MM.1S (cell line): ENCODE data around the gene BRWD1.

Source experiments
- DNase-seq: peaks from one replicate; pipeline ENCODE4 v3.0.0-alpha.2; 2015
- H2AFZ ChIP-seq: fragments of 300-600 bp; sonication (generic); 2 replicates; pipeline ENCODE4 v1.6.0; 2016; ENCODE audit warnings: antibody characterized with exemption, low read length
- H3F3A ChIP-seq: fragments of 300-600 bp; sonication (generic); 2 replicates; pipeline ENCODE4 v1.6.1; 2016; ENCODE audit warnings: mild to moderate bottlenecking, antibody characterized with exemption, low read length, moderate library complexity, mixed read lengths; ENCODE audit not compliant: insufficient read depth
- H3K27ac ChIP-seq: fragments of 300-600 bp; sonication (generic); 2 replicates; pipeline ENCODE4 v1.5.1; 2016; ENCODE audit warnings: mild to moderate bottlenecking, low read length
- H3K27me3 ChIP-seq: fragments of 300-600 bp; sonication (generic); replicated peaks from 2 replicates; pipeline ENCODE4 v1.6.0; 2016; ENCODE audit warnings: low read length; ENCODE audit not compliant: insufficient read depth
- H3K36me3 ChIP-seq: fragments of 300-600 bp; sonication (generic); replicated peaks from 2 replicates; pipeline ENCODE4 v1.6.1; 2016; ENCODE audit warnings: mild to moderate bottlenecking, low read length, mixed read lengths; ENCODE audit not compliant: insufficient read depth
- H3K4me1 ChIP-seq: fragments of 300-600 bp; sonication (generic); 2 replicates; pipeline ENCODE4 v1.6.1; 2016; ENCODE audit warnings: low read length, mixed read lengths
- H3K4me2 ChIP-seq: fragments of 300-600 bp; sonication (generic); 2 replicates; pipeline ENCODE4 v1.6.0; 2016; ENCODE audit warnings: low read depth, low read length
- H3K4me3 ChIP-seq: fragments of 300-600 bp; sonication (generic); 2 replicates; pipeline ENCODE4 v1.5.1; 2016; ENCODE audit warnings: low read length, mixed read lengths
- H3K79me2 ChIP-seq: fragments of 300-600 bp; sonication (generic); 2 replicates; pipeline ENCODE4 v1.6.1; 2016; ENCODE audit warnings: mixed run types, low read length, mixed read lengths
- H3K9ac ChIP-seq: fragments of 300-600 bp; sonication (generic); 2 replicates; pipeline ENCODE4 v1.6.1; 2016; ENCODE audit warnings: low read length, mixed read lengths
- H3K9me2 ChIP-seq: fragments of 300-600 bp; sonication (generic); replicated peaks from 2 replicates; pipeline ENCODE4 v1.6.1; 2016; ENCODE audit warnings: mild to moderate bottlenecking, low read length, mixed read lengths; ENCODE audit not compliant: insufficient read depth
- H3K9me3 ChIP-seq: fragments of 300-600 bp; sonication (generic); replicated peaks from 2 replicates; pipeline ENCODE4 v1.6.1; 2016; ENCODE audit warnings: mild to moderate bottlenecking, low read length, mixed read lengths; ENCODE audit not compliant: insufficient read depth
- H4K20me1 ChIP-seq: fragments of 300-600 bp; sonication (generic); 2 replicates; pipeline ENCODE4 v1.6.1; 2016; ENCODE audit warnings: mild to moderate bottlenecking, low read length, moderate library complexity, mixed read lengths; ENCODE audit not compliant: insufficient read depth
- EZH2 ChIP-seq: fragments of 300-600 bp; sonication (generic); optimal IDR thresholded peaks from 2 replicates; pipeline ENCODE3; 2017; ENCODE audit warnings: low read depth, mild to moderate bottlenecking, antibody characterized with exemption, low read length, mixed read lengths
- EZH2phosphoT487 ChIP-seq: fragments of 300-600 bp; sonication (generic); IDR thresholded peaks from 2 replicates; pipeline ENCODE4 v1.6.1; 2018; ENCODE audit warnings: antibody characterized with exemption, low read length
- TF ChIP-seq, protein P1 (sequence below): fragments of 300-600 bp; sonication (generic); IDR thresholded peaks from 2 replicates; pipeline ENCODE4 v1.5.1; 2016; ENCODE audit warnings: antibody characterized with exemption, low read length, mixed read lengths

Gene BRWD1

DNA sequence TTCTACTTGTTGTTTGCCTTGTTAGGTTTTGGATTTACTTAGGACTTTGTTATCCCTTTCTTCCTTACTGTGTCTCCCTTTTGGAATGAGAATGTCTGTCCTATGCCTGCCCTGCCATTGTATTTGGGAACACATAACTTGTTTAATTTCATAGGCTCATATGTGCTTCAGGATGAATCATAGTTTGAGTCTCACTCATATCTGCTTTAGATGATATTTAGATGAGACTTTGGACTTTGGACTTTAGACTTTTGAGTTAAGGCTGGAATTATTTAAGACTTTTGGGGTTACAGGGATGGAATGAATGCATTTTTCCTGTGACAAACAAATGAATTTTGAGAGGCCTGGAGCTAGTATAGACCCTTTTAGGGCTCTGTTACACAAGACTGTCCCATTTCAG is 163.6 kb downstream of the BRWD1 start:
- no peak overlapping the region for H2AFZ ChIP-seq
- DNase-seq, result no peak
- no peaks in the 10 kb centered on the region for H3K79me2 ChIP-seq
- H3K4me3 ChIP-seq, result no peak overlapping the region
- no peaks in the 10 kb centered on the region for H3K36me3 ChIP-seq
- no peaks in the 10 kb centered on the region for H3K27me3 ChIP-seq
- H4K20me1 ChIP-seq, result no peaks in the 10 kb centered on the region
- TF ChIP-seq EZH2 (no peak), EZH2phosphoT487 (no peak)
- TF ChIP-seq, protein P1, sequence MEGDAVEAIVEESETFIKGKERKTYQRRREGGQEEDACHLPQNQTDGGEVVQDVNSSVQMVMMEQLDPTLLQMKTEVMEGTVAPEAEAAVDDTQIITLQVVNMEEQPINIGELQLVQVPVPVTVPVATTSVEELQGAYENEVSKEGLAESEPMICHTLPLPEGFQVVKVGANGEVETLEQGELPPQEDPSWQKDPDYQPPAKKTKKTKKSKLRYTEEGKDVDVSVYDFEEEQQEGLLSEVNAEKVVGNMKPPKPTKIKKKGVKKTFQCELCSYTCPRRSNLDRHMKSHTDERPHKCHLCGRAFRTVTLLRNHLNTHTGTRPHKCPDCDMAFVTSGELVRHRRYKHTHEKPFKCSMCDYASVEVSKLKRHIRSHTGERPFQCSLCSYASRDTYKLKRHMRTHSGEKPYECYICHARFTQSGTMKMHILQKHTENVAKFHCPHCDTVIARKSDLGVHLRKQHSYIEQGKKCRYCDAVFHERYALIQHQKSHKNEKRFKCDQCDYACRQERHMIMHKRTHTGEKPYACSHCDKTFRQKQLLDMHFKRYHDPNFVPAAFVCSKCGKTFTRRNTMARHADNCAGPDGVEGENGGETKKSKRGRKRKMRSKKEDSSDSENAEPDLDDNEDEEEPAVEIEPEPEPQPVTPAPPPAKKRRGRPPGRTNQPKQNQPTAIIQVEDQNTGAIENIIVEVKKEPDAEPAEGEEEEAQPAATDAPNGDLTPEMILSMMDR, result no peak
- no peak overlapping the region for H3K27ac ChIP-seq
- no peak overlapping the region for H3K4me2 ChIP-seq
- H3K9me3 ChIP-seq, result no peaks in the 10 kb centered on the region
- H3K4me1 ChIP-seq, result no peaks in the 10 kb centered on the region
- H3K9me2 ChIP-seq, result no peaks in the 10 kb centered on the region
- H3F3A ChIP-seq, result no peaks in the 10 kb centered on the region
- no peak overlapping the region for H3K9ac ChIP-seq

- no peaks in the 10 kb centered on the region for H3K79me2 ChIP-seq
- no peak overlapping the region for H3K4me2 ChIP-seq
- H3K36me3 ChIP-seq, result no peaks in the 10 kb centered on the region
- no peak overlapping the region for H3K9ac ChIP-seq
- no peak overlapping the region for H2AFZ ChIP-seq
- no peaks in the 10 kb centered on the region for H3K9me2 ChIP-seq
- H3K27me3 ChIP-seq, result no peaks in the 10 kb centered on the region
- TF ChIP-seq EZH2, result no peak
- TF ChIP-seq EZH2phosphoT487, result no peak
- TF ChIP-seq, protein P1, result no peak
- no peaks in the 10 kb centered on the region for H3K4me1 ChIP-seq
- no peaks in the 10 kb centered on the region for H3F3A ChIP-seq
- no peak overlapping the region for H3K4me3 ChIP-seq
- H3K9me3 ChIP-seq, result no peaks in the 10 kb centered on the region
- H3K27ac ChIP-seq, result no peak overlapping the region
- H4K20me1 ChIP-seq, result no peaks in the 10 kb centered on the region
- no peak for DNase-seq
These were observed 164.5 kb downstream of the BRWD1 start for GRCh38 chr21:39148975-39149374.

DNA sequence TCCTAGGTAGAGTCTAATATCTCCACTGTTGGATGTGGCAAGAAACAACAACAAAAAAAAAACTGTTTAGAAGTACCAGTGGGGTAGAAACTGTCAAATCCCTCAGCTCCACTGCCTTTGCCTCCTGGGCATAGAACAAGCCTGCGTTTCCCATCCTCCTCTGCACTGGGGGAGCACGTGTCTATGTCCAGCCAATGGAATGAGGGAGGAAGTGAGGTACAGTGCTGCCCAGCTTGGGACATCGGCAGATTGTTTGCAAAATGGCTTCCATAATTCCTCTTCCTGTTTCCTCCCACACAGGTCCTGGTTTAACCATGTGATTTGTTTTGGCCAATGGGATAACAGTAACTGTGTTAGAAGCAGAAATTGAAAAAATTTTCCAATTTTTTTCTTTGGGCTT is 169.2 kb downstream of the BRWD1 start:
- H3K4me3 ChIP-seq, result no peak overlapping the region
- H2AFZ ChIP-seq, result peak overlapping the region; percentile 13; the same call in 1 of the 2 replicates
- no peaks in the 10 kb centered on the region for H3K79me2 ChIP-seq
- no peaks in the 10 kb centered on the region for H3K27me3 ChIP-seq
- no peaks in the 10 kb centered on the region for H3K9me2 ChIP-seq
- no peak for TF ChIP-seq EZH2
- TF ChIP-seq, protein P1, result no peak
- TF ChIP-seq EZH2phosphoT487, result no peak
- no peak overlapping the region for H3K27ac ChIP-seq
- H3K36me3 ChIP-seq, result no peaks in the 10 kb centered on the region
- no peaks in the 10 kb centered on the region for H4K20me1 ChIP-seq
- DNase-seq, result no peak
- H3F3A ChIP-seq, result no peaks in the 10 kb centered on the region
- no peaks in the 10 kb centered on the region for H3K4me1 ChIP-seq
- H3K4me2 ChIP-seq, result no peak overlapping the region
- no peak overlapping the region for H3K9ac ChIP-seq
- H3K9me3 ChIP-seq, result no peaks in the 10 kb centered on the region
